IPS-20b (cell line): ENCODE results near the gene ARG2.

ENCODE experiments used
- H3K27ac ChIP-seq: one replicate; pipeline ENCODE4 v1.5.1; 2013; ENCODE audit warnings: low read length
- H3K27me3 ChIP-seq: 2 replicates; pipeline ENCODE4 v1.6.1; 2013; ENCODE audit warnings: mild to moderate bottlenecking, low read length, inconsistent platforms; ENCODE audit not compliant: insufficient read depth
- H3K36me3 ChIP-seq: 2 replicates; pipeline ENCODE4 v1.6.1; 2013; ENCODE audit warnings: low read depth, mild to moderate bottlenecking, inconsistent platforms, low read length, moderate library complexity; ENCODE audit not compliant: insufficient read depth
- H3K4me1 ChIP-seq: 2 replicates; pipeline ENCODE4 v1.6.1; 2013; ENCODE audit warnings: mild to moderate bottlenecking, control low read depth, inconsistent platforms, low read length, moderate library complexity; ENCODE audit not compliant: insufficient read depth
- H3K4me3 ChIP-seq: 2 replicates; pipeline ENCODE4 v1.5.1; 2013; ENCODE audit warnings: mild to moderate bottlenecking, low read length, inconsistent platforms
- H3K9ac ChIP-seq: 2 replicates; pipeline ENCODE4 v1.6.1; 2013; ENCODE audit warnings: low read depth, mild to moderate bottlenecking, inconsistent platforms, low read length, moderate library complexity
- H3K9me3 ChIP-seq: 2 replicates; pipeline ENCODE4 v1.6.1; 2013; ENCODE audit warnings: mild to moderate bottlenecking, low read depth, low read length, inconsistent platforms; ENCODE audit not compliant: insufficient read depth

The ARG2 gene

DNA sequence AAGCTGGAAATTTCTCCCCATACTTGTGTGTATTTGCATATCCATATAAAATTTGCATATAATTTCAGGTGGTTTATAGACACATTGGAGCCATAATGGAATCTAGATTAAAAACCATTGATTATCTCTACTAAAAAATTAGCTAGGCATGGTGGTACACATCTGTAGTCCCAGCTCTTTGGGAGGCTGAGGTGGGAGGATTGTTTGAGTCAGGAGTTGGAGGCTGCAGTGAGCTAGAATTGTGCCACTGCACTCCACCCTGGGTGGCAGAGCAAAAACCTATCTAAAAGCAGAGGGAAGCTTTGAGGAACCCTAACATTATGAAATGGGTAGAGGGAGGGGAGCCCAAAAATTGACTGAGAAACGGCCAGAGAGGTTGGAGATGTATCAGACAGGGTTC lies 78.5 kb downstream of the ARG2 start:
- Histone ChIP-seq H3K27me3 (peaks cover 14% of the 10 kb centered on the region; the same call in 1 of the 2 replicates), H3K9me3 (no peaks in the 10 kb centered on the region), H3K27ac (no peak overlapping the region), H3K4me3 (no peak overlapping the region), H3K4me1 (no peaks in the 10 kb centered on the region), H3K36me3 (peaks cover 7% of the 10 kb centered on the region; the same call in 1 of the 2 replicates), H3K9ac (no peak overlapping the region)
